Ascending aorta (tissue), 2 donors: ENCODE results near the gene GGT5. TPM values are rescaled to one million over a fixed set of nuclear protein-coding genes. Genes with fewer than 3 reads are reported as not detected.
A peak's percentile ranks its signal among the peaks of the same experiment; 100 is the strongest.
"Not testable (repeated sequence)": the region's sequence is repeated elsewhere in the genome, so short reads cannot be mapped to it uniquely, and the experiment has no call there.

Source experiments
- DNase-seq, 2 donors: peaks; one replicate each; pipeline ENCODE4 v3.0.0-alpha.2; 2019; ENCODE audit warnings: low spot score in 2 of 2
- H3K27ac ChIP-seq, 2 donors: fragments of 200-600 bp; sonication (generic); one replicate each; pipeline ENCODE4 v1.5.1; 2016 to 2017; ENCODE audit warnings: mild to moderate bottlenecking in 1 of 2
- H3K27me3 ChIP-seq: fragments of 200-600 bp; sonication (generic); one replicate; pipeline ENCODE4 v1.5.1; 2017
- H3K36me3 ChIP-seq, 2 donors: fragments of 200-600 bp; sonication (generic); one replicate each; pipeline ENCODE4 v1.5.1; 2016
- H3K4me1 ChIP-seq, 2 donors: fragments of 200-600 bp; sonication (generic); one replicate each; pipeline ENCODE4 v1.5.1; 2016 to 2017; ENCODE audit warnings: mild to moderate bottlenecking in 1 of 2
- H3K4me3 ChIP-seq, 2 donors: fragments of 200-600 bp; sonication (generic); one replicate each; pipeline ENCODE4 v1.5.1; 2016 to 2017; ENCODE audit warnings: mild to moderate bottlenecking in 1 of 2
- H3K9me3 ChIP-seq, 2 donors: fragments of 200-600 bp; sonication (generic); one replicate each; pipeline ENCODE4 v1.5.1; 2016
- intact Hi-C: fragments of 100-400 bp; cut with DNase I; formaldehyde crosslinking; loops from one replicate; pipeline ENCODE4 v1.15.1; 2023
- total RNA-seq: library from RNA; depleted of rRNA; stranded (reverse); fragments of >200 nt; gene quantifications from one replicate; pipeline ENCODE4 v1.1.0, GENCODE V29; 2016
- TF ChIP-seq, protein P1 (sequence below), 3 experiments: fragments of 200-600 bp in 2 of 3; fragments of 450-650 bp in 1 of 3; sonication (generic) in 2 of 3; IDR thresholded peaks; one replicate each; pipeline ENCODE4 v1.5.1; 2016 to 2019; ENCODE audit warnings: antibody characterized with exemption in 3 of 3, mild to moderate bottlenecking in 1 of 3, moderate library complexity in 1 of 3

The GGT5 gene
- total RNA-seq, 1 donor from 2014 or later: 238 TPM

DNA sequence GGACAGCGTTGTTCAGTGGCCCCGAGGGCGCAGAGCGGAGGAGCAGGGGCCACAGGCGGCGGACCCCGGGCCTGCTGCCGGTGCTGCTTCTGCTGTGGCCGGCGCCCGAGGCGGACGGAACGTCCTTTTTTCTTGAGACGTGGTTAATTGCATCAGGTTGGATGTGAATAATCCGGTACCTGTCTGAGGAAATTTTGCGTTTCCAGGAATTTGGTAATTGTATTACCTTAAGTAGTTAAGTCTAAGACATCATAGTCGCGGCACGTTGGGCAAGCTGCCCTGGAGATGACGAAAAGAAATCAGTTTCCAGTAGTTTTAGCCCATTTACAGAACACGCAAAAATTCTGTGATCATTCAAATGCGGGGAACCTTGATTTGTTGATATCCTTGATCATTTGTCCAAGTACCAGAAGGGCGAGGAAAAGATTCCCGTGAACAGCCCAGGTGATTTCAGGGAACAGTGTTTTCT is 26.5 kb upstream of the GGT5 start:
- Histone ChIP-seq H3K27me3 (no peaks in the 10 kb centered on the region), H3K4me3 (peak overlapping the region; percentile 82 to 89), H3K36me3 (no peaks in the 10 kb centered on the region), H3K4me1 (peaks cover 0 to 13% of the 10 kb centered on the region in 2 donors), H3K27ac (peak overlapping the region; percentile 93 to 94), H3K9me3 (no peaks in the 10 kb centered on the region)
- TF ChIP-seq, protein P1, sequence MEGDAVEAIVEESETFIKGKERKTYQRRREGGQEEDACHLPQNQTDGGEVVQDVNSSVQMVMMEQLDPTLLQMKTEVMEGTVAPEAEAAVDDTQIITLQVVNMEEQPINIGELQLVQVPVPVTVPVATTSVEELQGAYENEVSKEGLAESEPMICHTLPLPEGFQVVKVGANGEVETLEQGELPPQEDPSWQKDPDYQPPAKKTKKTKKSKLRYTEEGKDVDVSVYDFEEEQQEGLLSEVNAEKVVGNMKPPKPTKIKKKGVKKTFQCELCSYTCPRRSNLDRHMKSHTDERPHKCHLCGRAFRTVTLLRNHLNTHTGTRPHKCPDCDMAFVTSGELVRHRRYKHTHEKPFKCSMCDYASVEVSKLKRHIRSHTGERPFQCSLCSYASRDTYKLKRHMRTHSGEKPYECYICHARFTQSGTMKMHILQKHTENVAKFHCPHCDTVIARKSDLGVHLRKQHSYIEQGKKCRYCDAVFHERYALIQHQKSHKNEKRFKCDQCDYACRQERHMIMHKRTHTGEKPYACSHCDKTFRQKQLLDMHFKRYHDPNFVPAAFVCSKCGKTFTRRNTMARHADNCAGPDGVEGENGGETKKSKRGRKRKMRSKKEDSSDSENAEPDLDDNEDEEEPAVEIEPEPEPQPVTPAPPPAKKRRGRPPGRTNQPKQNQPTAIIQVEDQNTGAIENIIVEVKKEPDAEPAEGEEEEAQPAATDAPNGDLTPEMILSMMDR (IDR thresholded peaks at IDR 0.05): no peak
- intact Hi-C loops: loop anchor here (2.0 to 10.0 kb wide), 2 partner anchors 59 to 377 kb away; partner anchors contain the start of gene MIF
- no peak for DNase-seq

GRCh38 chr22:24270556-24271385 is 25.9 kb upstream of the GGT5 start, which contains the start of gene SPECC1L:
Gene SPECC1L, plus strand, starts transcription at chr22:24270831. Its CDS starts 31,401 bp downstream, at chr22:24302232.
- intact Hi-C loops: loop anchor here (2.0 to 10.0 kb wide), 2 partner anchors 60 to 376 kb away; partner anchors contain the start of gene MIF
- TF ChIP-seq, protein P1 (IDR thresholded peaks at IDR 0.05): no peak
- peak; percentile 47 to 97 for DNase-seq
- peak within 1 kb of the TSS; percentile 93 to 94 for H3K27ac ChIP-seq
- H3K4me3 ChIP-seq: peak within 1 kb of the TSS; percentile 82 to 89
- H3K27me3 ChIP-seq: no peaks in the 10 kb centered on the region
- H3K36me3 ChIP-seq: no peaks in the 10 kb centered on the region
- H3K9me3 ChIP-seq: no peaks in the 10 kb centered on the region
- H3K4me1 ChIP-seq: peaks cover 0 to 13% of the 10 kb centered on the region in 2 donors

DNA sequence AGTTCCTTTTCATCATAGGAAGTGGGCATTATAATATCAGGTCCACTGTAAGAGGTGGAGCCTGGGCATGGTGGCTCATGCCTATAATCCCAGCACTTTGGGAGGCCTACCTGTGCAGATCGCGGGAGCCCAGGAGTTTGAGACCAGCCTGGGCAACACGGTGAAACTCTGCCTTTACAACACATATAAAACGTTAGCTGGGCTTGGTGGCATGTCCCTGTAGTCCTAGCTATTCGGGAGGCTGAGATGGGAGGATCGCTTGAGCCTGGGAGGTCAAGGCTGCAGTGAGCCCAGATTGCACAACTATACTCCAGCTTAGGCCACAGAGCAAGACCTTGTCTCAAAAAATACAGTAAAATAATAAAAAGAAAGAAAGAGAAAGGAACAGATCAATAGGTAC is 21.6 kb upstream of the GGT5 start:
- H3K4me3 ChIP-seq, H3K4me1 ChIP-seq, DNase-seq, intact Hi-C loops, H3K27ac ChIP-seq, H3K27me3 ChIP-seq, H3K36me3 ChIP-seq, H3K9me3 ChIP-seq: not testable (repeated sequence)

DNA sequence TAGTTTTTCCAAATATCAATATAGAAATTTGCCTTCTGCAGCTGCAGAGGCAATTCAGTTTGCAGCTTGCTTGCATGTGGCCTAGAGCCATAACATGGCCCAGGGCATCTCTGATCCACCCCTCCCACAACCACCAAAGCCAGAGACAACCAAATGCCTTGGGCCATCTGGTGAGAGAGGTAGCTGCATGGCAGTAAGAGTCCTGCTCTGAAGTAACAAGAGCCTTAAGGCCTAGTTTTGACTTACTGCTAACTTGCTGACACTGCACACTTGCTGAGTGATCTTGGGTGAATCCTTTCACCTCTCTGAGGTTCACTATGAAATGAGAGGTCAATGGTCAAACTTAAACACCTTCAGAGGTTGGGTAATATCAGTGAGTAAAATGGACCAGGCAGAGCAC is 20.9 kb upstream of the GGT5 start:
- no peaks in the 10 kb centered on the region for H3K36me3 ChIP-seq
- DNase-seq: no peak
- no peak overlapping the region for H3K4me3 ChIP-seq
- H3K4me1 ChIP-seq: no peaks in the 10 kb centered on the region
- TF ChIP-seq, protein P1 (IDR thresholded peaks at IDR 0.05): no peak
- no peaks in the 10 kb centered on the region for H3K27me3 ChIP-seq
- H3K9me3 ChIP-seq: no peaks in the 10 kb centered on the region
- no peak overlapping the region for H3K27ac ChIP-seq
- intact Hi-C loops: no loop called here

- H3K27ac ChIP-seq, H3K27me3 ChIP-seq, intact Hi-C loops, H3K36me3 ChIP-seq, H3K4me1 ChIP-seq, H3K9me3 ChIP-seq, H3K4me3 ChIP-seq, DNase-seq: not testable (repeated sequence)
Observed at GRCh38 chr22:24264329-24264896, 19.5 kb upstream of the GGT5 start.

DNA sequence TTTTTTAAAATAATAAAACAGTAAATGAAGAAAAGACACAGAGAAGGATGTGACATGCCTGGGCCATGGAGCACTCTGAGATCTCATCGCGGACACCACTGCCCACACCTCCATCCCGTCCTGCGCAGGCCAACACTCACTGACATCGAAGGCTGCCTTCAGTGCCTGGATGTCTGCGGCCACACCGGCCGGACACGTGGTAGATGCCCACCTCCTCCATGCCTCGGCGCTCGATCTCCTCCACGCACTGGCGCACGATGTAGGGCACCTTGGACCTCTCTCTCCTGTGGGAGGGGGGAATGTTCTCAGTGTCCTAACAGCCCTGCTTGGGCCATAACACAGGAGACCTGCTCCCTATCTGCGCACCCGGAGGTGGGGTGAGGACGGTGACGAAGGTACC is 18.6 kb upstream of the GGT5 start:
- H3K27me3 ChIP-seq, H3K4me3 ChIP-seq, DNase-seq, H3K4me1 ChIP-seq, intact Hi-C loops, H3K9me3 ChIP-seq, H3K27ac ChIP-seq, H3K36me3 ChIP-seq: not testable (repeated sequence)

DNA sequence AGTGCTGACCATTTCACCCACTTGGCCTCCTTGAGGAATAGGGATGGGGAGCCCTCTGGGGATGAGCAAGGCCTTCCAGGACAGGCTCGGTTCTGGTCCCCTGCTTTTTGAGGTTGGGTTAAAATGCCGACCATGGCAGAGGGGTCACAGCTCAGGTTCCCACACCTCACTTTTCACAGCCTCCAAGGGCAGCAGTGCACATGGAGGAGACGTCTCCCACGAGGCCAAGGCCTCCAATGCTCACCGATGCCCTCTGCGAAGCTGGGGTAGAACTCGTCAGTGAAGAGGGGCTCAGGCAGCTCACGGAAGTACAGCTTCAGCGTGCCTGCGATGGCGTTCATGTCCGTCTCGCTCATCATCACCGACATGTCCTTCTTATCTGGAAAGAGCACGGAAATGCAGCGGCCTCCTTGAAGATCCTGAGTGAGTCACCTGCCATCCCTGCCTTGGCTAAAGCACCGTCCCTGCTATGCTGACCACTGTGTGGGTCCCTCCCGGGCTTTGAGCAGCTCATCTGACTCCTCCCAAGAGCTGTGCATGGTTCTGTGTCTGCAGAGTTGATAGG is 17.4 kb upstream of the GGT5 start:
- H3K36me3 ChIP-seq, H3K27me3 ChIP-seq, DNase-seq, H3K9me3 ChIP-seq, intact Hi-C loops, H3K4me3 ChIP-seq, H3K27ac ChIP-seq, H3K4me1 ChIP-seq: not testable (repeated sequence)
